ENCODE measurements around the gene CIB2. TPM values are rescaled to one million over a fixed set of nuclear protein-coding genes. Genes with fewer than 3 reads are reported as not detected.

CIB2 gene
- total RNA-seq, 1 experiment from 2014 or later: 1.4 TPM

DNA sequence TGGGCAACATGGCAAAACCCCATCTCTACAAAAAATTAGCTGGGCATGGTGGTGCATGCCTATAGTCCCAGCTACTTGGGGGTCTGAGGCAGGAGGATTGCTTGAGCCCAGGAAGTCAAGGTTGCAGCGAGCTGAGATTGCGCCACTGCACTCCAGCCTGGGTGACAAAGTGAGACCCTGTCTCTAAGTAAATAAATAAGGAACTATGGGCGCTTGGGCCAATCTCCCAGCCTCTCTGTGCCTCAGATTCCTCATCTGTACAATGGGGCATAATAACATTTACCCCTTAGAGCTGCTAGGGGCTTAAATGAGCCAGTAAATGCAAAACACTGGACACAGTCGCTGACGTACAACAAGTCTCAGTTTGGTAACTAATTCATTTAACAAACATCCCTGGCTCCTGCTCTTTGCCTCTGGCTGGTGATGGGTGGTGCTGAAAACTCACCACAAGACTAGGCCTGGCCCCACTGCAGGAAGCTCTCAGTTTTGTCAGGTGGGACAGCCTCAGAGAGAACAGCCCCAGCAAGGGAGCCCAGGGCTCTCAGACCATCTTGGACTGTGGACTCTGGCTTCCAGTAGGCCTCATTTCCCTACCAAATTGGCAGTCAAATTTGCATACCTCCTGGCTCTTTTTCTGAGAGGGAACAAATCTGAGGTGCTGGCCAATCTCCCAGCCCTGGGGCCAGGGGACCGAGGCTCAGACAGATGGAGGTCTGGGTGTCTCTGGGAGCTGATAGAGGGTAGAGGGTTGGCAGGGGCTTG lies 47.4 kb downstream of the CIB2 start:
- DNase-seq (ENCODE audit: low read depth): no peak

DNA sequence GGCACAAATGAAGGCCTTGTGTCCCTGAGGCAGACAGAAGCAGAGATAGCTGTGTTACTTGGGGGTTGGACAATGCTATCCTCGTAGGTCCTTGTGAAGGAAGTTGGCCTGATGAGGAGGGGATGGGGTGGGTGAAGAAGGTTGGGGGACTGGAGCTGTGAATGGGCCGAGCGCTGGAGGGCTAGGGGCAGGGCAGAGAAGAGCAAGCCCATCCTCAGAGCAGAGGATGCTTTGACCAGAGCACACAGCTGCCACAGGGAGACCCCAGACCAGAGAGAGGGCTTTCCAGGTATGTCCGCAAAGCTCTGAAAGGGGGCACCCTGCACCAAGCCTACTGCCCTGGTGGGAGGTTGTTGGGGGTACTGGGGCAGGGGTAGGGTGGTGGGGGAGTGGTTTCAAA lies 48.1 kb downstream of the CIB2 start:
- DNase-seq (ENCODE audit: low read depth): no peak

DNA sequence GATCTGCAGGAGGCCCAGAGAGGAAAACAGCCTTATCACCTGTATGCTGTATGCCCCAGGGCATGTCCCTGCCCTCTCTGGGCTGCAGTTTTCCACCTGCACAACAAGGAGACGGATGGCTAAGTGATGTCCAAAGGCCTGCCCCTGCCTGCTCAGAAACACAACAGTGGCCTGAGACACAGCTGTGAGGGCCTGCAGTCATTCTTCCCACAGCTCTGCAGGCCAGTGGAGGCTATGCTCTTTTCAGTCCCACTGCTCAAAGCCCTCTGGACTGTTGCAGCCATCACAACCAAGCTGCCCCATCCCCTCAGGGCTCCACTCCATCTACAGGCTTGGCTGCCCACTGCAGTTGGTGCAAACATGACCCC lies 48.5 kb downstream of the CIB2 start:
- DNase-seq (ENCODE audit: low read depth): no peak

DNA sequence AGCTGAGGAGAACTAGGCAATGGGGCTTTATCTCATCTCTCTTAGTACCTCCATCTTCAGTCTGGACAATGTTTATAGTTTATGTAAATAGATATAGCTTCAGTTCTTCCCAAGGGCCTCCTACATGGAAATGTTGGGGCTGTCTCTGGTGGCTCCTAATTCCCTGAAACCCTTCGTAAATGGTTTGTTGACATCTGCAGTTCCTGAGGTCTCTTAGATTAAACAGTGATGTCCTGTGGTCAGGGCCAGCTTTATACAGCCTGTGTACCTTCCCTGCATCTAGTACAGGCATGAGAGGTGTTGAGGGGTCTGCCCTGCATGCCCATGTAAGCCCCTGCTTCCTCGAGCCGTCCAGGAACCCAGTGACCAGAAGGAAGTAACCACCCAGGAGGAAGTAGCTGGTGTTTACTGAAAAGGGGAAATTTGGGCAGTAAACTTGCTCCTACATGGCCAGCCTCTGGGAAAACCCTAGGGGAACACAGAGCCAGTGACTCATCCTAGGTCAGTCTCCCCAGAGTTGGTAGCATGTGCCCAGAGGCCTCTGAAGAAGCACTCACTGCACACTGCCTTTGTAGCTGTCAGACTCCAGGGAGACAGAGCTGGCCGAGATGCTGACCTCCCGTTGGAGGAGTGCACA lies 49.0 kb downstream of the CIB2 start:
- DNase-seq (ENCODE audit: low read depth): no peak

DNA sequence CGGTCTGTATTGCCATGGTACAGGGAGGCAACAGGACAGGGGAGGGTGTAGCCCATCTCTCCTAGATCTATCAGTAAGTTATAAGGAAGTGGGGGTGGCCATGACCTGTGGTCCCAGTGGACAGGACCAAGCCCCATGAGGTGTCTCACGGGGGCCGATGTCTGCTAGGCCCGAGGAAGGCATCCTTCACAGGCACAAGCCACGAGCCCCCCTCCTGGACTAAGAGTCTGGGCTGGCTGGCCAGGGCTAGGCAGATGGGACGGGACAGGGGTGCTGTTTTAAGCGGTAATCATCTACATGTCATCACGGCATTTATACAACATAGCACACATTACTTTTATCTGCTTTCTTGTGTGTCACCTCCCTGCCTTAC lies 51.2 kb downstream of the CIB2 start:
- no peak for DNase-seq (ENCODE audit: low read depth)

DNA sequence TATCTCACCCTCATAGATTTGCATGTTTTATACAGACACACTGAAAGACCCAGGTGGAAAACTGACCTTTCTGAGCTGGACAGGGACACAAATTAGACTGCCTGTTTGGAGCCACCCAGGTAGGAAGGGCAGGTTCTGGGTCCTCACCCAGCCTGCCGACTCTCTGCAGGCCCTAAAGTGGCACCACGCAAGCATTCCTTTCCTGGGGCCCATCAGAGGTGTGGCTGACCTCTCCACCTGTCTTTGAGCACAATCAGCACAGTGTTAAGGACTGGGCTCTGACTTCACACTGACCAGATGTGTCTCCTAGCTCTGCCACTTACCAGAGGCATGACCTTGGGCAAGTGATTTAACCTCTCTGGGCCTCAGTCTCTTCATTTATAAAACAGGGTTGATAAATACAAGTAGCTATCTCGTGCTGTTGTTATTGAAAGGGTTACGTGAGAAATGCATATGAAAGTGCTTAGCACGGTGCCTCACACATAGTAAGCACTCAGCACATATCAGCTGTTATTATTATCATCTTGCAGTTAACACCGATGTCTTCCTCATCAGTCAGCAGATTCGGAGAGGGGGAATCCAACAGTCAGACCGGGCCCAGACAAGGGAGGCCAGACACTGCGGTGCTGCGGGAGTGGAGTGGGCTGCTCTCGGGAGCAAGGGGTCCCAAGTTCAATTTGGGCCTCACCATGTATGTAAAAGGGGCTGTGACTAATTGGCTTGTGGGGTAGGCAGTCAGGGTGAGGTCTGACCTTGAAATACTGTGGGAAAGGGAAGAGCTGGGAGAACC lies 51.8 kb downstream of the CIB2 start:
- no peak for DNase-seq (ENCODE audit: low read depth)

DNA sequence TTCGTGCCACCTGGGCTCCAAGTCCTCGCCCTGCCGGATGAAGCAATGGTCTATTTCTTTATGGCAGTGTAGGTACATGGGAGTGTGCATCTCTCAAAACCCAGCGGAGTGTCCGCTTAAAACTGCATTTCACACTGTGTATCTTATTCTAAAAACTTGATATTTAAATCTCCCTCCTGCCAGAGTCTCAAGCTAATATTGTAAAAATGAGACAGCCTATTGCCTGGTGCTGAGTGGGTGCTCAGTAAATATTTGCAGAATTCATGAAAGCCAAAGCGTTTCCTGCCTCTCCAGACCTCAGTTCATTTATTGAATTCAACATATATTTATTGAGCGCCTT lies 53.4 kb downstream of the CIB2 start:
- DNase-seq (ENCODE audit: low read depth): no peak

DNA sequence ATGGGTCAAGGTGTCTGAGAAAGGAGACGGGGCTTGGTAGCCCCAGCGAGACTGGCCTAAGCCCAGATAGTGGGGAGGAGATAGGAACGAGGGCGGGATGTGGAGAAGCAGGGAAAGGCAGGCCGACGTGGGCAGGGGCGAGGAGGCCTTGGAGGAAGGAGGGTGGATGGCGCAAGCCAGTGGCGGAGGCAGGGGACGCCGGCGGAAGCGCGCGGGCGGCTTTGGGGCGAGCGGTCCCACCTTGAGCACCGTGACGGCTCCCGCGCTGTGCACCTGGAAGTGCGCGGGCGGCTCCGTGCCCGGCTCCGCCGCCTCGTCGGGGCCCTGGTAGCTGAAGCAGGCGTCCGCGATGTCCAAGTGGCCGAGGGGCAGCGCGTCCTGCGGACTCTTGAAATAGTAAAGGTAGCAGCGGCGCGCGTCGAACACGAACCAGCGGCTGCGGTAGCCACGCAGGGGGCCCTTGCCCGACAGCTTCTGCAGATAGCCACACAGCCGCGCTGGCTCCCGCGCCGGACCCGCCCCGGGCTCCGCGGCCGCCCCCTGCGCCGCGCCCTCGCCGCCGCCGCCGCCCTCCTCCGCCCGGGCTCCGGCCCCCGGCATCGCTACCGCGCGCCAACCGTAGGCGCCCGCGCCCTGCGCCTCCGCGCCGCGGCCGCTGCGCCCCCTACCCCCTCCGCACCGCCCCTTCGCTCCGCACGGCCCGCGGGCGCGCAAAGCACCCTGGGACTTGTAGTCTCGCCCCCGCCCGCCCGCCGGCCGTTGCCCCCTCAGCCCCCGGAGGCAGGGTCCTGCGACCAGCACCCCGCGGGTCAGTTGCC lies 54.0 kb downstream of the CIB2 start, which contains the start of gene TBC1D2B:
TBC1D2B (minus strand) TSS at position 659 of the 818 bp plus-strand sequence; CDS start at position 600, 59 bp downstream.
- peak; percentile 42 for DNase-seq (ENCODE audit: low read depth)

DNA sequence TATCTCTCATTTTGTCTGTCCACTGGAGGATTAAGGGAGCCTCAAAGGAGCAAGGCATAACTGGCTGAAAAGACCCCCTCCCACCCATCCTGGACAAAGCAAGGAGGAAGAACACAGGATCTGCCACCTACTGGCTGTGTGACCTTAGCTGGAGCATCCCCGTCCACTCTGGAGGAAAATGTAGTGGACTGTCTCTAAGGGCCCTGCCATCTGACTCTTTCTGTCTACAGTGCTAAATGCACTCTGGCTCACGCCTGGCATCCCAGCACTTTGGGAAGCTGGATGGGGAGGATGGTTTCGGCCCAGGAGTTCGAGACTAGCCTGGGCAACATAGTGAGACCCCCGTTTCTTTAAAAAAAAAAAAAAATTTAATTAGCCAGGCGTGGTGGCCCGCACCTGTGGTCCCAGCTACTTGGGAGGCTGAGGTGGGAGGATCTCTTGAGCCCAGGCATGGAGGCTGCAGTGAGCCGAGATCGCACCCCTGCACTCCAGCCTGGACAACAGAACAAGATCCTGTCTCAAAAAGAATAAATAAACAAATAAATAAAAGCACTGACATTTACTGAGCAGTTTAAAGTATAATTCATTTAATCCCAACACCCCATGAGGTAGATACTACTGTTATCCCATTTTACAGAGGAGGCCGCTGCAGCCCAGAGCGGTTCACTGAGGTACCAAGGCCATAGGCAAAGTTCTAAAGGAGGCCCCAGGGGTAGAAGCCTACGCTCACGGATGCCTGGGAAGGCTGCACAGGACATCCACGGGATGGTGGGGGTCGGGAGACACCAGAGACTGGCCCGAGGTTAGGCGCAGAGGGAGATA lies 54.8 kb downstream of the CIB2 start:
- DNase-seq (ENCODE audit: low read depth): no peak

DNA sequence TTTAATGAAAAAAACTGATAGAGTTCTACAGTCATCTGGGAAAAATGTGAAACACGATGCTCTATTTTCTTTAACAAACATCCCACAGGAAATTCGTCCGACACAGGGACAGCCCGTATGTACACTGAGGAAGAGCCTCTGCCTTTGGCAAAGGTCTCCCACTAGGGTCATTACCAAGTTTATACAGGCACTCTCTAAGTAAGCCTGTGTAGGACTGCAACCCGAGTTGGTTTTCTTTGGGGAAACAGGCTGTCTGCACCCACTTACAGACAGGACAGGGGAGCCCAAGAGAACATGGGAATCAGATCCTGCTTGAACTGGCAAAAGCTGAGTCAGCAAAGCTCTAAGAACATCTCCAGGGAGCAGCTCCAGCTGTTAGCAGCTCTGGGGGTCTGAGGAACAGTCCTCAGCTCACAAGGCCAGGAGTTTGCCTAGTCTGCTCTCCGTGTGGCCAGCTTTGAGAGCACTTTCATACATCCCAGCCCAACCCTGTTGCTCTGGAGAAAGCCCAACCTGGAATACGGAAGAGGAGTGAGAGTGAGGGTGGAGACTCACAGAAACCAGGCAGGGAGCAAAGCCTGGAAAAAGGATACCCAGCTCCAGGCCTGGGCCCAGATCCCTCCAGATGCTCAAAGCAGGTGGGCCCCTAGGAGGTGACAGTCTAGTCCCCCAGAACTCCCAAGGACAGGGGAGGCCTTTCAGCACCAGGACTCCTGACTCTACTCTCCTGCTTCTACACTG lies 55.6 kb downstream of the CIB2 start:
- DNase-seq (ENCODE audit: low read depth): peak; percentile 95

DNA sequence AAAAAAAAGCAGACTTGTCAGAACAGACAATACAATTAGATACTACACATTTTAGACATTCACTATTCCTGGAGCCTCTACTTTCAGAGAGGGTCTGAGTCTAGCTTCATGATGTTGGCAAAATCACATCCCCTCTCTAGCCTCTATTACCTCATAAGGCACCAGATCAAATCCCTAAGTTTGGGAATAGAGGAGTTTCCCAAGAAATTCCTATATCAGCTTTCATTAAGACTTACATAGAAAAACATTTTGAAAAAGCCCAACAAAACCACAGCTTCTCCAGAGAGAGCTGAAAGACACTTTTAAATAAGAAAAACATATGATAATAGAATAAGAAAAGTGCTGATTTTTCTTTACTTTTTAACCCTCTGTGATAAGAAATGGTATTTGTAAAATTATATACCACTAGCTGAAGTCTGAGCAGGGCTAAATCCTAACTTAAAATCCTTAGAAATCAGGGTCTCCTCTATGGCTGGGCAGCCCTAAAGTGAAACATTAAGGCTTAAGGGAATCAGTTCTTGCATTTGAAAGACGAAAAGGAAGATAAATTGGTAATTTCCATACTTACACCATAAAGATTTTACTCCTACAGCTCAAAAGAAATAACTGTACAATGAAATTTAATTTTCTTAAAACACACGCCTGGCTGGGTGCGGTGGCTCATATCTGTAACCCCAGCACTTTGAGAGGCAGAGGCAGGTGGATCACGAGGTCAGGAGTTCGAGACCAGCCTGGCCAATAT lies 58.0 kb downstream of the CIB2 start:
- no peak for DNase-seq (ENCODE audit: low read depth)

DNA sequence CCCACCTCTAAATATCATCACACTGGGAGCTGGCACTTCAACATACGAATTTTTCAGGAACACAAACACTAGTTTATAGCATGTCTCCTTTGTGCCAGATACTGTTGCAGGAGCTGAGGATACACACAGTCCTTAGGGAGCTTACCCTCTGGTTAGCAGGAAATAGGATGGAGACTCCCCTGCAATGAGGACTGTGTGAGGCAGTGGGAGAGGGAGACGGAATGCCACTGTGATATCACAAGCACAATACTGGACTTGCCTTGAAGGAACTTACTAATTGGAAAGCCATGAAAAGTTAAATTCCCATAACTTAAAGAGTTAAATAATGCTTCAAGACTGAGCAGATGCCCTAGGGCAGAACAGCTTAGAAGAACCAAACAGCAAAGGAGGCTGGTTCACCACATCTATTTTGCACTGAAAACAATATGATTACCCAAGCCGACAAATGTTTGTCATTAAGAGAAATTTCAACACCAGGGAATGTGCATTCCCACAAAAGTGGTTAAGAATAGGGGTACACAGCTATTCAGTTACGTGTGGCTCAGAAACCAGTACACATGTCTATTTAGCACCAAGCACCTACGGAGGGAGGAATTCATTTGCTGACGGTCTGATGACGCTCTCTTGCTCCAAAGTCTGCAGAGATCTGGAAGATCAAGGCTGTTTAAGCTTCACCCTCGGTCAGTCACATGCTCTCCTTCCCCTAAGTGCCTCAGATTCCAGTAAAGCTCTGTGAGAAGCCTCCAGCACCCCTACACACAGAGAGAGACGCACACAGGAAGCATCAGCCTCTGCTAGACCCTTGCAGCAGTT lies 59.0 kb downstream of the CIB2 start:
- DNase-seq (ENCODE audit: low read depth): peak; percentile 77

DNA sequence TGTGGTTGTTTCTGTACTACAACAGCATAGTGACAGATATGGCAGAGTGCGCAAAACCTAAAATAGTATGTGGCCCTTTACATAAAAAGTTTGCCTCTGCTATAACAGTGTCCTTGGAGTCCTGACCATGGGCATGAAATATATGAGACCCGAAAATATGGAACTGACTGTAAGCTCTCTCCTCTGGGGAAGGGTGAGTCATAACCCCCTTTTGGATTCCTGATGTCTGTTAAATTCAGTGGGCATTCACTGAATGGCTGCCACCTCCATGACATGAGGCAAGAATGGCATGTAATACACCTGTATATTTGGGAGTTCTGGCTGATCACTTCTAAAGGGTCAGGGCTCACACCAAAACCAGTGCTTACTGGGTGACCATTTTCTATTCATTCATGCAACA lies 59.9 kb downstream of the CIB2 start:
- DNase-seq (ENCODE audit: low read depth): no peak

DNA sequence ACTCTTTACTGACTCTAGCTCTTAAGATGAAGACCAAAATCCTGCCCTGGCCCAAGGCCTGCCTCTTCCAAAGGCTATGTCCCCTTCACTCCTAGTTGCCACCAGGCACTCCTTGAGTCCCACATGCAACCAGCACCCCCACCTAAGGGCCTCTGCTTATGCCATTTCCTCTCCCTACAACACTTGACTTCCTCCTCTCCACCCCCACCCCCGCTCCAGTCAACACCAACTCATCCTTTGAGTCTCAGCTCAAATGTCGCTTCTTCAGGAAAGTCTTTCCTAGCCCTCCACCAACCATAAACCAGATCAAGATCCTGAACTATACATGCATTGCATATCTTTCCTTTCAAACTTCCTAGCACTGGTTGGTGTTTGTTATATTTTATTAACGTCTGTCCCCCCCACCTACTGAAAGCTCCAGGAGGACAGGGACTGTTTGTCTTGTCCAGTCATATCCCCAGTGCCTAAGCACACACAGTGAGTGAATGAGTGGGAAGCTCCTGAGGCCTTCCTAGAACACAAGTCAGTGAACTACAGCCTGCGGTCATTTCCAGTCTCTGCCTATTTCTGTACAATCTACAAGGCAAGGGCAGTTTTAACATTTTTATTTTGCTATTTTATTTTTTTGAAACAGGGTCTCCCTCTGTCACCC lies 61.1 kb downstream of the CIB2 start:
- DNase-seq (ENCODE audit: low read depth): no peak

DNA sequence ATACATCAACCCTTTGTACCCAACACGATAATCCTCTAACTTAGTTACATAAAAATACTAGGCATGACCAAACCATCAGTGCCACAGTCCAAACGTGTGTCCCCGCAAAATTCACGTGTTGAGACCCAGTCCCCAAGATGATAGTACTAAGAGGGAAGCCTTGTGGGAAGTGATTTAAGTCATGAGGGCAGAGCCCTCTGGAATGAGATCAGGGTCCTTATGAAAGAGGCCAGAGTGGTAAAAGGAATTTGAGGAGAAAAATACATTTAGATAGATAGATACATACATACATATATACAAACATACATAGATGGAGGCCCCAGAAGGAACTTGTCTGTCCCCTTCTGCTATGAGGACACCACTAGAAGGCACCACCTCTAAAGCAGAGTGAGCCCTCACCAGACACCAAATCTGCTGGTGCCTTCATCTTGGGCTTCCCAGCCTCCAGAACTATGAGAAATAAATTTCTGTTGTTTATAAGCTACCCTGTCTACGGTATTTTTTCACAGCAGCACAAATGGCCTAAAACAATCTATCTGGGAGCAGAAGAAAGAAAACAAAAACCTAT lies 61.7 kb downstream of the CIB2 start:
- DNase-seq (ENCODE audit: low read depth): no peak

DNA sequence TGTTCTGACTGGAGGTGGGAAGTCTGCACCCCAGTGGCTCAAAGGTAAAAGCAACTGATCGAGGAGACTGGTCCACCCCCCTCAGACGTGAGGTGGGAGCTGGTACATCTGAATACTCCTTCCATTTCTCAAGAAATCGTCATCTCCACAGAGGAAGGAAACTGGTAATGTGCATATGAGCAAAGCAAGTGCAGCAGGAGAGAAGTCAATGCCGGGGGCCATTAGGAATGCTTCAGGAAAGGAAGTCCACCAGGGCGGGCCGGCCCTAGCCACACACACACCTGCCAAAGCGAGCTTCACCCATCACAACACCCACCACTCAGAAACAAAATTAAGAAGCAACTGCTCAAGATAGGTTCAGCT lies 62.2 kb downstream of the CIB2 start:
- DNase-seq (ENCODE audit: low read depth): no peak

DNA sequence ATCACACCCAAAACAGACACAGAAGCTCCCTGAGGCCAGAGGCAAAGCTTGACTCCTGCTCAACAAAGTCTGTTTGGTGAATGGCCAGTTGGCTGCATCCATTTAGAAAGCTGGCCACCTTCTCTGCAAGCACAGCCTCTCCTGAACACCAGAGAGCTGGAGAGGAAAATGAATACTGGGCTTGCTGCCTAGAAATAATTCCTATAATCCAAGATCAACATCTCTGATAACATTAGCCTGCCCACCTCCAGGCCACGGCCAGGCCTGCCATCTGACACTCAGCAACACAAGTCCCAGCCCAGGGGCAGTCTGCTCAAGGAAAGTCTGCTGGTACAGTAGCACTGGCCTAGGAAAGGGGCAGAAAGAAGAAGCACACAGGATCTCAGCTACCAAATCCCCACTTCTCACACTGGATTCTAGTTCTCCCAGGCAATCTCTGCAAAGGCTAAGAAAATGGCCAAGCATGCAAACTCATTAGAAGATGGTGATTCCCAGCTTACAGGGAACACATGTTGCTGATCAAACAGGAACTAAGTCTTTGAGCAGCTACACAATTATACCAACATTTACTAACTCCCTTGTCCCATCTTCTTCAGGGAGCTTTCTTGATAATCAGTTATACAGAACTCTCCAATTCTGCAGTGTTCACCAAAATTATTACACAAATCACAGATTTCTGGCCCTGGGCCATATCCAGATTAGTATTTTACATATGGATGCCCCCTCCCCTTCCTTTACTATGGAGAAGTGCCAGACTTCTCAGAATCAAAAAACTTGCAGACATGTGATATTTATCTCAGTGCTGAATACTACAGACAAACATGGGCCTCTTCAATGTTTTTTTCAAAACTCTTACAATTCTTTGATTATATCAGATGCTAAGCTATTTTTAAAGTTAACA lies 63.7 kb downstream of the CIB2 start:
- DNase-seq (ENCODE audit: low read depth): peak; percentile 41
